Loucy (cell line): ENCODE data around the gene MRTO4.

Experiments
- H2AFZ ChIP-seq: fragments of 200-600 bp; sonication (generic); 2 replicates; pipeline ENCODE4 v1.6.0; 2016; ENCODE audit warnings: antibody characterized with exemption, mild to moderate bottlenecking, low read length, moderate library complexity
- H3F3A ChIP-seq: fragments of 200-600 bp; 2 replicates; pipeline ENCODE4 v1.6.0; 2016; ENCODE audit warnings: antibody characterized with exemption, low read depth, mild to moderate bottlenecking
- H3K27me3 ChIP-seq: fragments of 200-600 bp; sonication (generic); 2 replicates; pipeline ENCODE4 v1.6.1; 2014; ENCODE audit warnings: low read length, mild to moderate bottlenecking; ENCODE audit not compliant: insufficient read depth, poor library complexity, severe bottlenecking
- H3K36me3 ChIP-seq: fragments of 200-600 bp; sonication (generic); 2 replicates; pipeline ENCODE4 v1.6.1; 2016; ENCODE audit warnings: low read length; ENCODE audit not compliant: insufficient read depth
- H3K4me1 ChIP-seq: fragments of 200-600 bp; sonication (generic); 2 replicates; pipeline ENCODE4 v1.5.1; 2014; ENCODE audit warnings: low read length, mild to moderate bottlenecking; ENCODE audit not compliant: insufficient read depth, poor library complexity, severe bottlenecking
- H3K4me2 ChIP-seq: fragments of 200-600 bp; sonication (generic); 2 replicates; pipeline ENCODE4 v1.6.0; 2014; ENCODE audit warnings: antibody characterized with exemption, low read length, low read depth, mild to moderate bottlenecking; ENCODE audit not compliant: poor library complexity, severe bottlenecking
- H3K4me3 ChIP-seq: fragments of 200-600 bp; sonication (generic); 2 replicates; pipeline ENCODE4 v1.5.1; 2014; ENCODE audit warnings: low read length, mild to moderate bottlenecking, mixed read lengths; ENCODE audit not compliant: poor library complexity, severe bottlenecking
- H3K79me2 ChIP-seq: fragments of 200-600 bp; sonication (generic); 2 replicates; pipeline ENCODE4 v1.6.1; 2014; ENCODE audit warnings: low read length; ENCODE audit not compliant: insufficient read depth
- H3K9ac ChIP-seq: fragments of 200-600 bp; sonication (generic); 2 replicates; pipeline ENCODE4 v1.6.0; 2014; ENCODE audit warnings: mild to moderate bottlenecking, low read depth, low read length, moderate library complexity; ENCODE audit not compliant: poor library complexity, severe bottlenecking
- H3K9me2 ChIP-seq: fragments of 200-600 bp; sonication (generic); replicated peaks from 2 replicates; pipeline ENCODE4 v1.6.1; 2016; ENCODE audit warnings: low read depth, low read length, mixed read lengths
- H3K9me3 ChIP-seq: fragments of 200-600 bp; sonication (generic); 2 replicates; pipeline ENCODE4 v1.6.1; 2014; ENCODE audit warnings: mild to moderate bottlenecking, antibody characterized with exemption, low read length, low read depth; ENCODE audit not compliant: insufficient read depth
- H4K20me1 ChIP-seq: fragments of 200-600 bp; sonication (generic); 2 replicates; pipeline ENCODE4 v1.6.0; 2014; ENCODE audit warnings: antibody characterized with exemption, low read length, mild to moderate bottlenecking; ENCODE audit not compliant: insufficient read depth, poor library complexity, severe bottlenecking
- CTCF ChIP-seq: fragments of 200-600 bp; sonication (generic); conservative IDR thresholded peaks from 2 replicates; pipeline ENCODE4 v1.5.1; 2014; ENCODE audit warnings: mild to moderate bottlenecking, antibody characterized with exemption, low read length
- EZH2phosphoT487 ChIP-seq: fragments of 200-600 bp; IDR thresholded peaks from 2 replicates; pipeline ENCODE4 v1.6.1; 2018; ENCODE audit warnings: antibody characterized with exemption, mild to moderate bottlenecking, moderate library complexity, borderline replicate concordance

The MRTO4 gene

GRCh38 chr1:19240673-19241538, 10.7 kb upstream of the MRTO4 start:
- peak overlapping the region; percentile 72 for H3K9ac ChIP-seq
- H4K20me1 ChIP-seq: no peaks in the 10 kb centered on the region
- TF ChIP-seq EZH2phosphoT487: no peak
- TF ChIP-seq CTCF: peak; percentile 97

GRCh38 chr1:19250629-19251304, 838 bp upstream of the MRTO4 start:
- TF ChIP-seq EZH2phosphoT487 (no peak), CTCF (no peak)
- peak overlapping the region; percentile 95 for H3K9ac ChIP-seq
- peaks cover 17% of the 10 kb centered on the region for H4K20me1 ChIP-seq
- H3K4me2 ChIP-seq: peak overlapping the region; percentile 98
- peaks cover 32% of the 10 kb centered on the region for H3K4me1 ChIP-seq
- no peaks in the 10 kb centered on the region; the same call in 1 of the 2 replicates for H3K36me3 ChIP-seq
- H3K9me2 ChIP-seq: no peaks in the 10 kb centered on the region
- H3K79me2 ChIP-seq: peaks cover 84% of the 10 kb centered on the region
- no peaks in the 10 kb centered on the region for H3F3A ChIP-seq
- peak overlapping the region; percentile 99 for H3K4me3 ChIP-seq
- H2AFZ ChIP-seq: peak overlapping the region; percentile 98
- H3K9me3 ChIP-seq: no peaks in the 10 kb centered on the region
- H3K27me3 ChIP-seq: no peaks in the 10 kb centered on the region

More at GRCh38 chr1:19240673-19241538, 10.7 kb upstream of the MRTO4 start:
- H3K4me2 ChIP-seq: peak overlapping the region; percentile 54
- H3K27me3 ChIP-seq: no peaks in the 10 kb centered on the region
- H3F3A ChIP-seq: no peaks in the 10 kb centered on the region; the same call in 1 of the 2 replicates
- peaks cover 79% of the 10 kb centered on the region; the same call in 1 of the 2 replicates for H3K36me3 ChIP-seq
- H3K4me1 ChIP-seq: peaks cover 16% of the 10 kb centered on the region
- H3K9me3 ChIP-seq: no peaks in the 10 kb centered on the region
- no peak overlapping the region for H2AFZ ChIP-seq
- no peaks in the 10 kb centered on the region for H3K9me2 ChIP-seq
- no peaks in the 10 kb centered on the region for H3K79me2 ChIP-seq
- no peak overlapping the region for H3K4me3 ChIP-seq

GRCh38 chr1:19254416-19254815, 2.8 kb downstream of the MRTO4 start:
- H3K9me2 ChIP-seq: no peaks in the 10 kb centered on the region
- H3K4me3 ChIP-seq: peak overlapping the region; percentile 99
- TF ChIP-seq EZH2phosphoT487 (no peak), CTCF (no peak)
- H3K36me3 ChIP-seq: peaks cover 30% of the 10 kb centered on the region; the same call in 1 of the 2 replicates
- H3K4me1 ChIP-seq: peaks cover 29% of the 10 kb centered on the region
- H2AFZ ChIP-seq: no peak overlapping the region
- peak overlapping the region; percentile 98 for H3K4me2 ChIP-seq
- H3F3A ChIP-seq: no peaks in the 10 kb centered on the region
- H3K9ac ChIP-seq: no peak overlapping the region
- H3K79me2 ChIP-seq: peaks cover 58% of the 10 kb centered on the region
- H4K20me1 ChIP-seq: peaks cover 17% of the 10 kb centered on the region
- no peaks in the 10 kb centered on the region for H3K9me3 ChIP-seq
- no peaks in the 10 kb centered on the region for H3K27me3 ChIP-seq
